SU-DHL-6 (cell line): ENCODE data around the gene CPVL.

Experiments used
- H2AFZ ChIP-seq: fragments of 200-600 bp; sonication (generic); 2 replicates; pipeline ENCODE4 v1.6.1; 2014; ENCODE audit warnings: low read depth, mild to moderate bottlenecking, moderate library complexity, mixed read lengths, antibody characterized with exemption, low read length; ENCODE audit not compliant: severe bottlenecking
- H3F3A ChIP-seq: fragments of 200-600 bp; shearing (Covaris generic); 2 replicates; pipeline ENCODE4 v1.6.0; 2016; ENCODE audit warnings: antibody characterized with exemption, mild to moderate bottlenecking; ENCODE audit not compliant: insufficient read depth
- H3K27ac ChIP-seq: fragments of 200-600 bp; sonication (generic); 2 replicates; pipeline ENCODE4 v1.5.1; 2016; ENCODE audit warnings: low read depth, mild to moderate bottlenecking, low read length, moderate library complexity, mixed read lengths
- H3K27me3 ChIP-seq: fragments of 200-600 bp; sonication (generic), shearing (Covaris generic); 2 replicates; pipeline ENCODE4 v1.6.0; 2014; ENCODE audit warnings: mild to moderate bottlenecking, low read length
- H3K36me3 ChIP-seq: fragments of 200-600 bp; sonication (generic); 2 replicates; pipeline ENCODE4 v1.6.1; 2014; ENCODE audit warnings: mild to moderate bottlenecking, low read length, mixed read lengths
- H3K4me2 ChIP-seq: fragments of 300-600, 200-600 bp; shearing (Covaris generic), sonication (generic); 2 replicates; pipeline ENCODE4 v1.6.0; 2014; ENCODE audit warnings: low read length, low read depth, mild to moderate bottlenecking; ENCODE audit not compliant: poor library complexity, severe bottlenecking
- H3K4me3 ChIP-seq: fragments of 200-600 bp; sonication (generic); 2 replicates; pipeline ENCODE4 v1.5.1; 2014; ENCODE audit warnings: antibody characterized with exemption, low read length, mild to moderate bottlenecking, mixed read lengths; ENCODE audit not compliant: insufficient read depth, poor library complexity, severe bottlenecking
- H3K79me2 ChIP-seq: fragments of 200-600 bp; sonication (generic); 2 replicates; pipeline ENCODE4 v1.6.1; 2014; ENCODE audit warnings: mild to moderate bottlenecking, low read length, moderate library complexity; ENCODE audit not compliant: insufficient read depth
- H3K9ac ChIP-seq: fragments of 200-600 bp; sonication (generic); 2 replicates; pipeline ENCODE4 v1.7.0; 2014; ENCODE audit warnings: mild to moderate bottlenecking, low read length
- H3K9me2 ChIP-seq: fragments of 200-600 bp; sonication (generic); replicated peaks from 2 replicates; pipeline ENCODE4 v1.6.1; 2014; ENCODE audit warnings: low read length; ENCODE audit not compliant: insufficient read depth
- H3K9me3 ChIP-seq: fragments of 200-600 bp; sonication (generic); 2 replicates; pipeline ENCODE4 v1.6.1; 2014; ENCODE audit warnings: low read length, mixed read lengths; ENCODE audit not compliant: insufficient read depth
- H4K20me1 ChIP-seq: fragments of 200-600 bp; sonication (generic); 2 replicates; pipeline ENCODE4 v1.6.1; 2014; ENCODE audit warnings: low read depth, mild to moderate bottlenecking, antibody characterized with exemption, low read length, moderate library complexity, mixed read lengths
- EZH2phosphoT487 ChIP-seq: fragments of 200-600 bp; sonication (generic), shearing (Covaris generic); conservative IDR thresholded peaks from 2 replicates; pipeline ENCODE4 v1.6.1; 2018; ENCODE audit warnings: mild to moderate bottlenecking, antibody characterized with exemption, low read length, moderate library complexity, mixed read lengths
- TF ChIP-seq, protein P1 (sequence below): fragments of 200-600 bp; sonication (generic); IDR thresholded peaks from one replicate; pipeline ENCODE4 v1.5.1; 2017; ENCODE audit warnings: antibody characterized with exemption, mild to moderate bottlenecking, low read length, moderate library complexity; ENCODE audit not compliant: insufficient read depth, poor library complexity, severe bottlenecking

CPVL gene

DNA sequence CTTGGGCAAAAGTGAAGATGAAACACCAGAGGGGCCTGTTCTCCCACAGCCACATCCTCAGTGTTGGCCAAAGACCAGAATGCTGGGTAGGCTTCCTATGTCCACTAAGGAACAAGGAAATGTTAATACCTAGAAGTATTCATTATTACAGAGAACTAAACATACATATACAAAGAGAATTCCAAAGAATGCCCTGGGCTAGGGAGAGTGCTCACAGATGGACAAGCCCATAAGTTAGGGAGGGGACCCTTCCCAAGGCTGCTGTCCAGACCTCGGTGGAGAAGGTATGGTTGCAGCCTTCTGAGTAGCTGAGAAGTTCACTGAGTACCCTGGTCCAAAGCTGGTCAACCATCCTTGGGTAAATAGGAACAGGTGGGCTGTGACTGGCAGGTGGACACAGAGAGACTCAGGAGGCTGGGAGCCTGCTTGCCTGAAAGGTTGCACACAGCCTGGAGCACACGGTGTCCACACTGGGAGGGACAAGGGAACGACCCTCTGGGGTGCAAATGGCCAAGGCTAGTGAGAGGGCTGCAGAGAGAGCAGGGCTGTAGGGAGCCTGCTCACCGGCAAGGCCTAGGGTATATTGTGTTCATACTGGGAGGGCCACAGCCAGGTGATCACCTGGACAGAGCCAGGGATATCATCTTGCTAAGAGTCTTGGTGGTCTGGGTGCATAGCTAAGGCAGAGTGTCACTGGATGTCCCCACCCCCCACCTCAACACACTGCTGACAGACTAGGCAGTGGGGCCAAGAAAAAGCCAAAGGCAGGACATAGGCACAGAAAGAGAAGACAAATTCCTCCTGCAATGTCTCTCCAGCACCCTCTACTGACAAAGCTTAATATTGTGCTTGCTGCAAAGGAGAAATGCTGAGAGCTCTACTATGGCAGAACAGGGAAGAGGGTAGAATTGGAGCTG lies 40.3 kb downstream of the CPVL start:
- Histone ChIP-seq H3K36me3 (no peaks in the 10 kb centered on the region), H3K79me2 (no peaks in the 10 kb centered on the region), H3K9me2 (no peaks in the 10 kb centered on the region), H3K27ac (no peak overlapping the region), H3K4me3 (no peak overlapping the region), H3K4me2 (no peak overlapping the region), H4K20me1 (no peaks in the 10 kb centered on the region), H3K9me3 (no peaks in the 10 kb centered on the region), H2AFZ (no peak overlapping the region), H3F3A (no peaks in the 10 kb centered on the region), H3K9ac (no peak overlapping the region), H3K27me3 (no peaks in the 10 kb centered on the region)
- TF ChIP-seq, protein P1, sequence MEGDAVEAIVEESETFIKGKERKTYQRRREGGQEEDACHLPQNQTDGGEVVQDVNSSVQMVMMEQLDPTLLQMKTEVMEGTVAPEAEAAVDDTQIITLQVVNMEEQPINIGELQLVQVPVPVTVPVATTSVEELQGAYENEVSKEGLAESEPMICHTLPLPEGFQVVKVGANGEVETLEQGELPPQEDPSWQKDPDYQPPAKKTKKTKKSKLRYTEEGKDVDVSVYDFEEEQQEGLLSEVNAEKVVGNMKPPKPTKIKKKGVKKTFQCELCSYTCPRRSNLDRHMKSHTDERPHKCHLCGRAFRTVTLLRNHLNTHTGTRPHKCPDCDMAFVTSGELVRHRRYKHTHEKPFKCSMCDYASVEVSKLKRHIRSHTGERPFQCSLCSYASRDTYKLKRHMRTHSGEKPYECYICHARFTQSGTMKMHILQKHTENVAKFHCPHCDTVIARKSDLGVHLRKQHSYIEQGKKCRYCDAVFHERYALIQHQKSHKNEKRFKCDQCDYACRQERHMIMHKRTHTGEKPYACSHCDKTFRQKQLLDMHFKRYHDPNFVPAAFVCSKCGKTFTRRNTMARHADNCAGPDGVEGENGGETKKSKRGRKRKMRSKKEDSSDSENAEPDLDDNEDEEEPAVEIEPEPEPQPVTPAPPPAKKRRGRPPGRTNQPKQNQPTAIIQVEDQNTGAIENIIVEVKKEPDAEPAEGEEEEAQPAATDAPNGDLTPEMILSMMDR, result peak; percentile 91
- TF ChIP-seq EZH2phosphoT487, result no peak

DNA sequence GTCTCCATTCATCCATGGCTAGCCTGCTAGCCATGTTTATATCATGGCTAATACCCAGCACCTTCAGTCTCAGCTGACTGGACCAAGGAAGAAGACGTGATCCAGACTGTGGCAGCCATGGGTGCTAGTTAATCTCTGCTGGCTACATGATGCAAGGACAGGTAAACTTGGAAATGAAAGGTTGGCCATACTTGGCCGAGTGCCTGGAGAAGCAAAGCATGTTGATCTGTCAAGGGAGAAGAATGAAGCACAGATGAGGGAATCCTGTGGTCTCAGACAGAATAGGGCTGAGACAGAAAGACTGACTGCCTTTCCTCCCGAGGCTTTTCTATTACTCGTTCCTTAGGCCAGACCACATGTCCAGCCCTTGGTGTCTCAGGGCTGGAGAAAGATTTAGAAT lies 41.1 kb downstream of the CPVL start:
- Histone ChIP-seq H3K4me2 (no peak overlapping the region), H3K27ac (no peak overlapping the region), H3K9me2 (no peaks in the 10 kb centered on the region), H2AFZ (no peak overlapping the region), H3K27me3 (no peaks in the 10 kb centered on the region), H3K9ac (no peak overlapping the region), H3K79me2 (no peaks in the 10 kb centered on the region), H3K36me3 (no peaks in the 10 kb centered on the region), H3K9me3 (no peaks in the 10 kb centered on the region), H4K20me1 (no peaks in the 10 kb centered on the region), H3K4me3 (no peak overlapping the region), H3F3A (no peaks in the 10 kb centered on the region)
- TF ChIP-seq EZH2phosphoT487, result no peak
- TF ChIP-seq, protein P1, result no peak

DNA sequence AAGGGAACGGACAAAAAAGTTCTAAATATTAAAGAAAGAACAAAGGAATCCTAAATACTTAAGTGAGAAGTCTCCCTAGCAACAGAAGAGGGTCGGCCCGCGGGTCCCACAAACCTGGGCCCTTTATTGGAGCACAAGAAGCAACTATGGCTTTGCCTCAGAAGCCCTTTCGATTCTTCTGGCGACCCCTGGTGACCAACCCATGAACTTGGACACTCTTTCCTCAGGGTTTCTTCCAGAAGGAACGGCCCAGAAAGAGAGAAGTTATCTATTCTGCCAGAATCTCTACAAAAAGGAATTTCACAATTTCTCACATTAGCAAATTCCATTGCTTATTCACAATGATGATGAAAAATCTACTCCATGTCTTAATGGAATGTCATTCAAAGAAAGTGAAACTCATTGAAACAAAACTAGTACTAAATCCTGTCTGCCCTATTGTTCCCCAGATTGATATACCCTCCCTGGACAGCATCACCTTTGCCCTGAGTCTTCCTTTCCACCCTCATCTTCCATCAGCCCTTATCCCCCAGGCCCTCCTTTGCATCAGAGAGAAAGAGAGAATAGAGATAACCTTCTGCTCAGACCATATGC lies 43.7 kb downstream of the CPVL start:
- Histone ChIP-seq H3K27ac (no peak overlapping the region), H2AFZ (no peak overlapping the region), H3K79me2 (no peaks in the 10 kb centered on the region), H3K9me3 (no peaks in the 10 kb centered on the region), H3K9ac (no peak overlapping the region), H3K36me3 (no peaks in the 10 kb centered on the region), H4K20me1 (no peaks in the 10 kb centered on the region), H3K4me3 (no peak overlapping the region), H3F3A (no peaks in the 10 kb centered on the region), H3K27me3 (no peaks in the 10 kb centered on the region), H3K9me2 (no peaks in the 10 kb centered on the region), H3K4me2 (no peak overlapping the region)
- TF ChIP-seq EZH2phosphoT487, result no peak
- TF ChIP-seq, protein P1, result peak; percentile 51
